ENCODE measurements around the gene TC2N.
"Not testable (repeated sequence)": the region's sequence is repeated elsewhere in the genome, so short reads cannot be mapped to it uniquely, and the experiment has no call there.

TC2N gene

DNA sequence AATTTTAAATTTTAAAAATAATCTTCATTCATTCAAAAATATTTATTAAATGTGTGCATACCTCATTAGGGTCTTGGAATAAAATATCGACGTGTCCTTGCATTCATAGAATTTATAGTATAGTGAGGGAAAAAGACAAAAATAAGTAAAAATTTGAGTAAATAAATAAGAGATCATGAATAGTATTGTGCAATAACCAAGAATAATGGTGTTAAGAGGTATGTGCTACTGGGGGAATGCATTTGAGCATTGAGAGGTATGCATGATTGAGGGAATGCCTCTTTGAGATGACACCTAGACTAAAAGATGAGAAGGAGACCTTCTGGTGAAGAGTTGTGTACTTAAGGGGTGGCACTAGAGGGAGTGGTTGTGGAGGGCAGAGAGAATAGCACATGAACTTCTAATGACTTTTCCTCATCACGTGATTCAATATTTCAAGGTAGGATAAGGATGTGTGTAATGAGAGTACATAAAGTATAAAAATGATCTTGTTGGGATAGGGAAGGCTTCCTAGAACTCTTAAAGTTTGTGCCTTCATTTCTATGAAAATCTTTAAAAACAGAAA is 116.6 kb downstream of the TC2N start:
- no peak for DNase-seq

DNA sequence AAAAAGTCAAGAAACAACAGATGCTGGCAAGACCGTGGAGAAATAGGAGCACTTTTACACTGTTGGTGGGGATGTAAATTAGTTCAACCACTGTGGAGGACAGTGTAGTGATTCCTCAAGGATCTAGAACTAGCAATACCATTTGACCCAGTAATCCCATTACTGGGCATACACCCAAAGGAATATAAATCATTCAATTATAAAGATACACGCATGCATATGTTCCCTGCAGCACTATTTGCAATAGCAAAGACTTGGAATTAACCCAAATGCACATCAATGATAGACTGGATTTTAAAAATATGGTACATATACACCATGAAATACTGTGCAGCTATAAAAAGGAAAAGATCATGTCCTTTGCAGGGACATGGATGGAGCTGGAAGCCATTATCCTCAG is 117.5 kb downstream of the TC2N start:
- DNase-seq = no peak

DNA sequence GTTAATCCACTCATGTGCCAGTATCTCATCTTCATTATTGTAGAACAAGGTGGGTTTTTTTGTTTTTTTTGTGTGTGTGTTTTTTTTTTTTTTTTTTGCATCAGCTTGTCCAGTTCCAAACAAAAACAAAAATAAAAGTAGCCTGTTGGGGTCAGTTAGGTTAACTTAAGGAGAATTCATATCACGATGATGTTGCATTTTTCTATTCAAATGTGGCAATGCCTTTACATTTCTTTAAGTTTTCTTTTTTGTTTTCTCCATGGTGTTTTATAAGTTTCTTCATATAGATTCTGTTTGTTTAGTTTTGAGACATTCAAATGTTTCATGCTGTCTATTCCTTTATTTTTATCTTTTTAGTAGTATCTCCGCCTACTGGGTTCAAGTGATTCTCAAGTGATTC is 119.3 kb downstream of the TC2N start:
- DNase-seq = no peak

DNA sequence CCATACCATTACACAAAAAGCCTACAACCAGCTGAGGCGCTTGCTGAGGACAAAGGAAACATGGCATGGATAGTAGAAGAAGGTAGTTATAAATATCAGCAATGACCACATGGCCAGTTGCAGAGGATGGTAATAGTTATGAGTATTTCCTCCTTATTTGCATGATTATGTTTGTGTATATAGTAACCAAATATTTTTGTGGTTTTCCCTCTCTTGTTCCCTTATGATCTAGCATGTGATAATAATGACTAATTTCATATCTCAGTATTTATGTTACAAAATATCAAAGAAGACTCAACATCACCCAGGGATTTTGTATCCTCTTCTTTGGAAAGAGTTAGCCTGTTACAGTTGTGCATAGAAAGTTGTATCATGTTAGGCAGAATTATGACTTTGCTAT is 122.0 kb downstream of the TC2N start:
- no peak for DNase-seq

DNA sequence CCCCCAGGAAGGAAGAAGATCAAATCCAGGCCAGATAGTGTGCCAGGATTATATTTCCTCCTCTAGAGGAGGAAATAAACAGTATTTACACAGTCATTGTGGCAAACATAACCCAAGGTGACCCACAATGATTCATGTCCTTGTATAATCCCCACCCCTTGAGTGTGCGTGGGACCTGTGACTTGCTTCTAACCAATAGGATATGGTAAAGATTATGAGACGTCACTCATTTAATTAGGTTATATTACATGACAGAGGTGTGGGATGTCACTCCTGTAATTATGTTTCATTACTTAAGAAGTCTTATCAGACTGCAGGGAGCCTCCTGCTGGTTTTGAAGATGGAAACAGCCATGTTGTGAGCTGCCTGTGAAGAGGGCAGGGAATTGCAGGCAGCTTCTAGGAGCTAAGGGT is 123.3 kb downstream of the TC2N start:
- peak; percentile 5 for DNase-seq

DNA sequence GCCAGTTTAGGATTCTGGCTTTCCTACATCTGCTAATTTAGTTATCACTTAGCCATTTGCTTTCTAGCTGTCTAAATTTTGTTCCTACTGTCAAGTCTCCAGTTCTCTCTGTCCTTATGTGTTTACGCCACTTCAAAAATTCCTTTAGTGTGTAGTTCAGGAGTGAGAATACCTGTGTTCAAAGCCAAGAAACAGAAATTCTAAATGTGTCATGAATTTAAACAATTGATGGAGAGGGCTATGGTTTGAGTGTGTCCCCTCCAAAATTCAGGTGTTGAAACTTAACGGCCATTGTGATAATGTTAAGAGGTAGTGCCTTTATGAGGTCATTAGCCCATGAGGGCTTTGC is 124.1 kb downstream of the TC2N start:
- no peak for DNase-seq

DNA sequence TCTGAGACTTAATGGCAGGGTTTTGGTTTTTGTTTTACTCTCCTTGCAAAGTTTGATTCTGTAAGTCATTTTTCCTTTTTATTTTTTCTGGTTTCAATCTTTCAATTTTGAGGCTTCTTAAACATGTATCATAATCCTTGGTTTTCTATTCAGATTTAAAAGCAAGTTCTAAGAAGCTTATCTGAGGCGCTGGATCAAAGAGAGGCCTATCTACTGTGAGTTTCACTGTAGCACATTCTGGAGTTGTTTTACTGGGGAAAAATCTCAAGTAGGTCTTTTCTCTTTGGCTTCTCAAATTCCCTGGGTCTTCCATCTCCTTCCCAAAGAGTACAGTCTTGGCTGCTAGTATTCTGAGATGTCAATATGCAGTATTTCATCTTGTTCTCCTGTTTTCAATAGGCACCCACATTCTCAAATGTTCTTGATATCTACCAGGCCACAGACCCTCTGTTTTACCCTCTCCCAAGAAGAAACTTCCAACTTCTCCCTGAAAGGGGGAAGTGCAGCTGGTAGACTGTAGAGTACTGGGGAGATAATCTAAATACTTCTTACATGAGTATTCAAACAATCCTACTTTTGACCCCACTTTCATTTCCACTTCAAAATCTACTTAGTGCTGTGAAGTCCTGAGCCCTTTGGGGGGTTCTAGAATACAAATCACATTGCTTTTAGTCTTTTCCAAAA is 124.6 kb downstream of the TC2N start:
- DNase-seq = no peak

DNA sequence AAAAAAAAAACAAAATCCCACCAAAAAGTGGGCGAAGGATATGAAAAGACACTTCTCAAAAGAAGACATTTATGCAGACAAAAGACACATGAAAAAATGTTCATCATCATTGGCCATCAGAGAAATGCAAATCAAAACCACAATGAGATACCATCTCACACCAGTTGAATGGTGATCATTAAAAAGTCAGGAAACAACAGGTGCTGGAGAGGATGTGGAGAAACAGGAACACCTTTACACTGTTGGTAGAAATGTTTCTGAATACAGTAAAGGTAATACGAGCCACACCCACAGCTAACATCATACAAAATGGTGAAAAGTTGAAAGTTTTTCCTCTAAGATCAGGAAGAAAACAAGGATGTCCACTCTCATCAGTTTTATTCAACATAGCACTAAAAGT is 127.5 kb downstream of the TC2N start:
- not testable (repeated sequence) for DNase-seq

DNA sequence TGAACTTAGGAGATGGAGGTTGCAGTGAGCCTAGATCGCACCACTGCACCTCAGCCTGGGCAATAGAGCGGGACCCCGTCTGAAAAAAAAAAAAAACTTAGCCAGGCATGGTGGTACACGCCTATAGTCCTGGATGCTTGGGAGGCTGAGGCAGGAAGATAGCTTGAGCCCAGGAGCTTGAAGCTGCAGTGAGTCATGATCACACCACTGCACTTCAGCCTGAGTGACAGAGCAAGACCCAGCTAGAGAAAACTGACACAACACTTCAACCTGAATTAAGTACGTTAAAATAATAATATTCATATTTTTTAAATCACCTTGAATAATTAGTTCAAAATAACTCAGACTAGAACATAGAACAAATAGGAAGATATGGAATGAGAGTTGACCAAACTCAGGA is 129.7 kb downstream of the TC2N start:
- no peak for DNase-seq

DNA sequence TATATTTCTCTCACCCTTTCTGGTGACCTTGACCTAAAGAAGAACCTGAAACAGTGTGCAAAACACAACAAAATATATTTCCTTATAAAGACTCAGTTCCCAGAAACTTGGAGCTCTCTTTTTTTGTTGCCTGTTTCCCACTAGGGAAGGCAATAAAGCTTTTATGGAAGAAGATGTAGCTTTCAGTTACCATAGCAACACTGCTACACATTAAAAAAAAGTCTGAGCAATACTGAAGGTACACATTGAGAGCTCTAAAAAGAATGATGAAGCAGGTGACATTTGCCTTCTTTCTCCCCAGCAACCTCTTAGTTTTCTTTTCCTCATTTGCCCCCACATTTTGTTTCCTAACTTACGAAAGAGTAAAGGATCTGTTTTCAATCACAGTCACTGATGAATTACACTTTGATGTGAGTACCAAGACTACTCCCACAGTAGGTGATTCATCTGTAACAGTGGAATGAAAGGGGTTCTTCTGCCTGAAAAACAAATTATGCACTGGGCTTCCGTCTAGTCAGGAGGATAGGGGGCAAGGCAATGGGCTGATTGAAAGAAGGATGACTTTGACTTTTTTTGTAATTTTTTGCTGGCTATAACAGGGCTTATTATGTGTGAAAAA is 134.4 kb downstream of the TC2N start:
- DNase-seq = no peak

DNA sequence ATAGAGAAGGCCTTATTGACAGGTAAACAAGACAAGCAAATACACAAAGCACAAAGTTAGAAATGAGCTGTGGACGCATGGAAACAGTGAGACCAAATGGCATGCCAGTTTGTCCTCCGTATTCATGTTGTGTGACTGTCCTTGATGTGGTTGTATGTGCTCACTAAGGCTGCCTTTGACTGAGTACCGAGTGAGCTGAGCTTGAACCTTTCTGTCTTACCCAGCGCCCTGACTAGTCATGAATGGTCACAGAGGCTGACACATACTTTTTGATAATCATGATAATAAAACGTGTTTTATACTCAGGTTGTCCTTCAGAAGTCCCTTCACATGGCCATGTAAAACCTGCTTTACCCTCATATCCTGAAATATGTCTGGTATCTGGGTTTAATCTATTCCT is 134.9 kb downstream of the TC2N start:
- no peak for DNase-seq

DNA sequence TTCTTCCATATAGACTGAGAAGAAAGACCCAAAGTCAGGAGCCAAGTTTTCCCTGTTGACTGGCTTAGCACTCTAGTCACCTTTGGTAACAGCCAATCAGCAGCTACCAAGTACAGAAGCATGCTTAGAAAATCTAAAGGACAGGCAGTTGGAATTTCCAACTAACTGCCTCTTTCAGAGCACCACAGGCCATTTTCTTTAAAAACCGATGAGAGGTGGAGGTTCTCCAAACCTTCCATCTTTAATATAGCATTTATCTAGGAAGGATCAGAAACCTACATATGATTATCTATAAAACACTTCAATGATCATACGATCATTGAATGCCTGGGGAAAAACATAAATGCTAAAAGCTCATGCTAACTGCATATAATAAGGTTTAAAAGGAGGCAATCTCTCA is 135.3 kb downstream of the TC2N start, which contains the start of gene CATSPERB:
Gene CATSPERB (minus strand): TSS at position 101 of the 400 bp plus-strand sequence. CDS start 2,607 bp downstream, outside the sequence.
- DNase-seq = no peak

DNA sequence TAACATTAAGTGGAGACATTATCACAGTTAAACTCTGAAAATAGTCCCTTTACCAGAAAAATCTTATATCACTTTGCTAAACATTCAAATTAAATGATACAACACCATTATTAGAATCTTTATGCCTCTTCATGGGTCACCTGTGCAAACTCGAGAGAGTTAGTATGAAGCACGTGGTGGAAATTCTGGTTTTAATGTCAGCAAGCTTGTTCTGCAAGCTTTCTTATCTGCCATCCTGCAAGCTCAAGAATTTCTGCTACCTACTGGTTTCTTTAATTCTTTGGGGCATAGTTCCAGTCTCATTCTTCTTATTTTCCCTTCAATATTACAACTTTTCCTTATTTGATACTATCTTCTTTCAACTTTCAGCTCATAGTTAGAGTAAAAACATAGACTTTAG is 136.3 kb downstream of the TC2N start:
- DNase-seq = no peak

DNA sequence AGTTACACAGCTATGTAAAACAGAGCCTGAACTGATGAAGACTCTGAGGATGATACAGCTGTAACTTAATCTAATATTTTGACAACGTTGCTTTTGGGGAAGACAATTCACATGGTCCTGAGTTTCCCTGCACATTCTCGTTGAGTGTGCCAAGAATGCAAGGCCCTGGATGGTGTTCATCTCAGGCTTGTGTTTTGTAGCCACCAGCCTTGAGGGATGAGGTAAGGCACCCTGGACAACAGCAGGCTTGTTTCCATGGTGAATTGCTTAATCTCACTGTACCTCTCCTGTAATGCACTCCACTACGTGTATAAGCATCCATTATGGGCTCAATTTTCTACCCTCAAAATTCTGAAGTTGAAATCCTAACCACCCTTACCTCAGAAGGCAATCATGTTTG is 137.6 kb downstream of the TC2N start:
- no peak for DNase-seq
